ENCODE measurements around the gene LGR4. TPM values are rescaled to one million over a fixed set of nuclear protein-coding genes. Genes with fewer than 3 reads are reported as not detected.

Gene LGR4
- total RNA-seq, 1 donor from 2014 or later: 13.0 TPM

GRCh38 chr11:27385245-27385644 lies 87.3 kb downstream of the LGR4 start:
- no peak for DNase-seq
- Histone ChIP-seq H3K36me3 (peaks cover 28% of the 10 kb centered on the region), H3K27ac (replicated peaks) (peak overlapping the region; percentile 11), H3K27me3 (ENCODE audit: low read depth) (no peaks in the 10 kb centered on the region), H3K4me3 (no peak overlapping the region), H3K4me1 (peaks cover 30% of the 10 kb centered on the region), H3K9me3 (replicated peaks) (no peaks in the 10 kb centered on the region)
- TF ChIP-seq CTCF (IDR thresholded peaks at IDR 0.05; ENCODE audit: borderline replicate concordance): no peak
- intact Hi-C loops (cut with micrococcal nuclease): no loop called here

GRCh38 chr11:27384227-27384626 lies 88.4 kb downstream of the LGR4 start:
- intact Hi-C loops (cut with micrococcal nuclease): no loop called here
- peaks cover 38% of the 10 kb centered on the region for H3K36me3 ChIP-seq
- no peak overlapping the region for H3K27ac ChIP-seq (replicated peaks)
- no peaks in the 10 kb centered on the region for H3K27me3 ChIP-seq (ENCODE audit: low read depth)
- no peak overlapping the region for H3K4me3 ChIP-seq
- no peak for TF ChIP-seq CTCF (IDR thresholded peaks at IDR 0.05; ENCODE audit: borderline replicate concordance)
- H3K4me1 ChIP-seq: peaks cover 30% of the 10 kb centered on the region
- H3K9me3 ChIP-seq (replicated peaks): no peaks in the 10 kb centered on the region
- no peak for DNase-seq

GRCh38 chr11:27383645-27384044 lies 88.9 kb downstream of the LGR4 start:
- Histone ChIP-seq H3K36me3 (peaks cover 44% of the 10 kb centered on the region), H3K27ac (replicated peaks) (no peak overlapping the region), H3K4me1 (peaks cover 30% of the 10 kb centered on the region), H3K27me3 (ENCODE audit: low read depth) (no peaks in the 10 kb centered on the region), H3K9me3 (replicated peaks) (no peaks in the 10 kb centered on the region), H3K4me3 (no peak overlapping the region)
- peak; percentile 14 for TF ChIP-seq CTCF (IDR thresholded peaks at IDR 0.05; ENCODE audit: borderline replicate concordance)
- intact Hi-C loops (cut with micrococcal nuclease): no loop called here
- no peak for DNase-seq

- Histone ChIP-seq H3K36me3 (peaks cover 59% of the 10 kb centered on the region), H3K9me3 (replicated peaks) (no peaks in the 10 kb centered on the region), H3K27me3 (ENCODE audit: low read depth) (no peaks in the 10 kb centered on the region), H3K27ac (replicated peaks) (no peak overlapping the region), H3K4me3 (no peak overlapping the region), H3K4me1 (peaks cover 23% of the 10 kb centered on the region)
- no peak for DNase-seq
- intact Hi-C loops (cut with micrococcal nuclease): no loop called here
- TF ChIP-seq CTCF (IDR thresholded peaks at IDR 0.05; ENCODE audit: borderline replicate concordance): no peak
Measured at GRCh38 chr11:27381238-27381666, 91.3 kb downstream of the LGR4 start.

- intact Hi-C loops (cut with micrococcal nuclease): no loop called here
Measured at GRCh38 chr11:27380771-27381170, 91.8 kb downstream of the LGR4 start.

More at GRCh38 chr11:27380771-27381170, 91.8 kb downstream of the LGR4 start:
- Histone ChIP-seq H3K36me3 (peaks cover 62% of the 10 kb centered on the region), H3K27ac (replicated peaks) (no peak overlapping the region), H3K9me3 (replicated peaks) (no peaks in the 10 kb centered on the region), H3K4me1 (peaks cover 19% of the 10 kb centered on the region), H3K27me3 (ENCODE audit: low read depth) (no peaks in the 10 kb centered on the region), H3K4me3 (no peak overlapping the region)
- TF ChIP-seq CTCF (IDR thresholded peaks at IDR 0.05; ENCODE audit: borderline replicate concordance): no peak
- DNase-seq: no peak
